ENCODE measurements around the gene KCTD19.

Gene KCTD19

DNA sequence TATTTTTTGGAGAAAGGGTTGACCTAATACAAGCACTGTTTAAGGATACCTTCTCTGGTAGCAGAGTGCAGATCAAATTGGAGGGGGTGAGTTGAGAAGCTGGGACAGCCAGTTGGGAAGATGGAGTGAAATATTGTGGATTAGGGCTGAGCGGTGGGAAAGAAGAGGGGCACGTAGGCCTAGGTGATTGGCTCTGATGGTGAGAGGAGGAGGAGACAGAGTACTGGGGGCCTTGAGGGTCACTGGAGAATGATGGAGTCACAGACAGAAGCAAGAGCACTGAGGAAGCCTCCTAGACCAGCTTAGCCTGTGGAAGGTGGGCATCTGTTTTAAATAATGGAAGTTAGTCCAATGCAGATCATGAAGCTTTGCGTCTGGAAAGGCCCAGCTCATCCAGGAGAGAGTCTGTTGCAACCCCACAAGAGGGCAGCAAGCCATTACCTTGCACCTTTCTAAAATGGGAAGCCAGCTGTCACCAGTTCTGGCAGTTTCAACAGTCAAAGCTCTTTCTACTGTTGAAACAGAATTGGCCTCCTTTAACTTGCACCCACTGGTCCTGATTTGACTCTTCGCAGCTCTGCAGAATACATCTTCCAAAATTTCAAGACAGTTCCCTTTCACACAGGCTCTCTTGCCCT, 66.0 kb downstream of the KCTD19 start:
- TF ChIP-seq SIN3A (IDR thresholded peaks at IDR 0.05; ENCODE audit: borderline replicate concordance, insufficient read depth, low read length): no peak
- TF ChIP-seq TAF1 (IDR thresholded peaks at IDR 0.05; ENCODE audit: borderline replicate concordance, insufficient read depth, low read length): no peak
- no peak for TF ChIP-seq POLR2AphosphoS5 (IDR thresholded peaks at IDR 0.05; ENCODE audit: low read depth, low read length)
- no peak for TF ChIP-seq FOXP2 (optimal IDR thresholded peaks at IDR 0.05; ENCODE audit: borderline replicate concordance, extremely low read depth, extremely low read length, insufficient read depth)
- TF ChIP-seq, protein P1, sequence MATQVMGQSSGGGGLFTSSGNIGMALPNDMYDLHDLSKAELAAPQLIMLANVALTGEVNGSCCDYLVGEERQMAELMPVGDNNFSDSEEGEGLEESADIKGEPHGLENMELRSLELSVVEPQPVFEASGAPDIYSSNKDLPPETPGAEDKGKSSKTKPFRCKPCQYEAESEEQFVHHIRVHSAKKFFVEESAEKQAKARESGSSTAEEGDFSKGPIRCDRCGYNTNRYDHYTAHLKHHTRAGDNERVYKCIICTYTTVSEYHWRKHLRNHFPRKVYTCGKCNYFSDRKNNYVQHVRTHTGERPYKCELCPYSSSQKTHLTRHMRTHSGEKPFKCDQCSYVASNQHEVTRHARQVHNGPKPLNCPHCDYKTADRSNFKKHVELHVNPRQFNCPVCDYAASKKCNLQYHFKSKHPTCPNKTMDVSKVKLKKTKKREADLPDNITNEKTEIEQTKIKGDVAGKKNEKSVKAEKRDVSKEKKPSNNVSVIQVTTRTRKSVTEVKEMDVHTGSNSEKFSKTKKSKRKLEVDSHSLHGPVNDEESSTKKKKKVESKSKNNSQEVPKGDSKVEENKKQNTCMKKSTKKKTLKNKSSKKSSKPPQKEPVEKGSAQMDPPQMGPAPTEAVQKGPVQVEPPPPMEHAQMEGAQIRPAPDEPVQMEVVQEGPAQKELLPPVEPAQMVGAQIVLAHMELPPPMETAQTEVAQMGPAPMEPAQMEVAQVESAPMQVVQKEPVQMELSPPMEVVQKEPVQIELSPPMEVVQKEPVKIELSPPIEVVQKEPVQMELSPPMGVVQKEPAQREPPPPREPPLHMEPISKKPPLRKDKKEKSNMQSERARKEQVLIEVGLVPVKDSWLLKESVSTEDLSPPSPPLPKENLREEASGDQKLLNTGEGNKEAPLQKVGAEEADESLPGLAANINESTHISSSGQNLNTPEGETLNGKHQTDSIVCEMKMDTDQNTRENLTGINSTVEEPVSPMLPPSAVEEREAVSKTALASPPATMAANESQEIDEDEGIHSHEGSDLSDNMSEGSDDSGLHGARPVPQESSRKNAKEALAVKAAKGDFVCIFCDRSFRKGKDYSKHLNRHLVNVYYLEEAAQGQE (IDR thresholded peaks at IDR 0.05; ENCODE audit: insufficient read depth in 1 of 2, low read depth in 2 of 2, low read length in 2 of 2): no peak

DNA sequence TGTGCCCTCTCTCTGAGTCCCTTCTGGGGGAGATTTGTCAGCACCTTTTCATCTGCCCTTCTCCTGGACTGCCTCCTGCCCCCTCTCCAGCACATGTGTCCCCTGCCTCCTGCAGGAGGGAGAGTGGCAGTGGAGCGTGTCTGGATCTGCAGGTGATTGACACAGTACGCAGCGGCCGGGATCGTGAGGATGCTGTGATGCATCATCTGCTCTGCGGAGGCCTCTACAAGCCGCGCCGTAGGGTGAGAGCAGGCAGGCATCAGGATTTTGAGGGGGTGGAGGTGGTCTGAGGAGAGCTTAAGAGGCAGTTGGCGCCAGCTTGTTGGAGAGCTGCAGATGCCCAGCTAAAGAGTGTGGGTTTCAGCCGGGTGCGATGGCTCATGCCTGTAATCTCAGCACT, 66.8 kb downstream of the KCTD19 start:
- TF ChIP-seq SIN3A (IDR thresholded peaks at IDR 0.05; ENCODE audit: borderline replicate concordance, insufficient read depth, low read length) (no peak), FOXP2 (optimal IDR thresholded peaks at IDR 0.05; ENCODE audit: borderline replicate concordance, extremely low read depth, extremely low read length, insufficient read depth) (no peak), POLR2AphosphoS5 (IDR thresholded peaks at IDR 0.05; ENCODE audit: low read depth, low read length) (no peak), TAF1 (IDR thresholded peaks at IDR 0.05; ENCODE audit: borderline replicate concordance, insufficient read depth, low read length) (no peak)
- TF ChIP-seq, protein P1 (IDR thresholded peaks at IDR 0.05; ENCODE audit: insufficient read depth in 1 of 2, low read depth in 2 of 2, low read length in 2 of 2): no peak

DNA sequence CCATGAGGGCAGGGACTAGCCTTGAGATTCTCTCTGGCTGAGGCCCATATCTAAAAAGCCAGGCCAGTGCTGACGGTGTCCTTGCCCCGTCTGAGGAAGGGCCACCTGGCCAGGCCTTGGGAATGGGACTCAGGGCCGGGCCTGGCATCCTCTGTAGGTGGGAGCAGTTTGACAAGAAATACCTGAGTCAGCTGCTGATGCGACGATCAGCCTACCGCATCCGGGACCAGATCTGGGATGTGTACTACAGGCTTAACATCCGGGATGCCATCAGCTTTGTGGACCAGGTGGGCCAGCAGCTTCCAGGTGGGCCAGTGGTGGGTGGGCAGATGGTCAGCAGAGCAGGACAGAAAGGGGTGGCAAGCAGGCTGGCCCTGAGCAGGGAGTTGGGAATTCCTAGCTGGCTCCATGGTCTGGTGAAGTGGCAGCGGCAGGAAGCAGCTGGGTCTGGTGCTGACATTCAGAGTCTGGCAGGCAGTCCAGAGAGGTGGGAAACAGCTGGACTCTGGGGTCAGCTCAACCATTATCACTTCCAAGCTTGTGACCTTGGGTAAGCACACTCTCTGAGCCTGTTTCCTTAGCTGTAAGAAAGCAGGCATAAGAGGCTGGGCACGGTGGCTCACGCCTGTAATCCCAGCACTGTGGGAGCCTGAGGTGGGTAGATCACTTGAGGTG, 68.2 kb downstream of the KCTD19 start:
- TF ChIP-seq FOXP2 (optimal IDR thresholded peaks at IDR 0.05; ENCODE audit: borderline replicate concordance, extremely low read depth, extremely low read length, insufficient read depth) (no peak), SIN3A (IDR thresholded peaks at IDR 0.05; ENCODE audit: borderline replicate concordance, insufficient read depth, low read length) (no peak), TAF1 (IDR thresholded peaks at IDR 0.05; ENCODE audit: borderline replicate concordance, insufficient read depth, low read length) (no peak), POLR2AphosphoS5 (IDR thresholded peaks at IDR 0.05; ENCODE audit: low read depth, low read length) (no peak)
- TF ChIP-seq, protein P1 (IDR thresholded peaks at IDR 0.05; ENCODE audit: insufficient read depth in 1 of 2, low read depth in 2 of 2, low read length in 2 of 2): no peak

DNA sequence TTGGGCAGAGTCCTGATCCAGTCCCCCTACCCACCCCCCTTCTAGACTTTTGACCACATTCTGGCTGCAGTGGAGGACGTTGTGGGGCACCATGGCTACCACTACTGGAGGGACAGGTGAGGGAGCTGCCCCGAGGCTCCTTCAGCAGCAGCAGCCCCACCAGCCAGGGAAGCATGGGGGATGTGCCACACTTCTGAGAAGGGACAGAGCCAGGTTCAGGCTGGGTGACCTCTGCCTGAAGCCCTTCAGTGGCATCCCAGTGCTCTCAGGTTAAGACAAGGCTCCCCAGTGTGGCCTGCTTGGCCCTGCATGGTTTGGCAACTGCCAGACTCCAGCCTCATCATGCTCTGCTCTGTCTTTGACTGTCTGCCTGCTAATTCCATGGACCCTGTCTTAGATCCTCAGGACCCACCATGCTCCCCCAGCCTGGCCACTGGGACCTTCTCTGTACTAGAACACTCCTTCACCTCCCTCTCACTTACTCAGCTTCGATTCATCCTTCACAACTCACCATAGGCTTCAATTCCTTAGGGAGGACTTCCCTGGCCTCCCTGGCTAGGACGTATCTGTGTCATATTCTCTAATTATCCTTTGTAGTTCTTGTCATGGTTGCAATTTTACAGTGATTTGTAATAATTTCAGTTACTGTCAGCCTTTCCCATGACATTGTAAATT, 68.9 kb downstream of the KCTD19 start:
- TF ChIP-seq, protein P1 (IDR thresholded peaks at IDR 0.05; ENCODE audit: insufficient read depth in 1 of 2, low read depth in 2 of 2, low read length in 2 of 2): no peak
- TF ChIP-seq TAF1 (IDR thresholded peaks at IDR 0.05; ENCODE audit: borderline replicate concordance, insufficient read depth, low read length): no peak
- no peak for TF ChIP-seq FOXP2 (optimal IDR thresholded peaks at IDR 0.05; ENCODE audit: borderline replicate concordance, extremely low read depth, extremely low read length, insufficient read depth)
- TF ChIP-seq SIN3A (IDR thresholded peaks at IDR 0.05; ENCODE audit: borderline replicate concordance, insufficient read depth, low read length): no peak
- no peak for TF ChIP-seq POLR2AphosphoS5 (IDR thresholded peaks at IDR 0.05; ENCODE audit: low read depth, low read length)
